Stomach (tissue), 9 donors: Measurements from ENCODE around the gene WDR64. TPM values are rescaled to one million over a fixed set of nuclear protein-coding genes. Genes with fewer than 3 reads are reported as not detected.

ENCODE experiments used
- DNase-seq, 2 donors: peaks; one replicate each; pipeline versions ENCODE4 v3.0.0 to v3.0.0-alpha.2; 2013 to 2019
- H3K27ac ChIP-seq, 5 donors: fragments of 200-600 bp in 4 of 5; sonication (generic) in 4 of 5; one replicate each; pipeline ENCODE4 v1.5.1; 2013 to 2019; ENCODE audit warnings: mild to moderate bottlenecking in 1 of 5, moderate library complexity in 1 of 5
- H3K27me3 ChIP-seq, 3 donors: fragments of 200-600 bp; sonication (generic); one replicate each; pipeline ENCODE4 v1.5.1; 2017 to 2019; ENCODE audit warnings: mixed run types in 1 of 3
- H3K36me3 ChIP-seq, 4 donors: fragments of 200-600 bp; sonication (generic); 1 replicate in 3 of 4; 2 replicates in 1 of 4; pipeline ENCODE4 v1.5.1; 2016 to 2019
- H3K4me1 ChIP-seq, 4 donors: fragments of 200-600 bp; sonication (generic); one replicate each; pipeline ENCODE4 v1.5.1; 2016 to 2019
- H3K4me3 ChIP-seq, 4 donors: fragments of 200-600 bp; sonication (generic) in 3 of 4; one replicate each; pipeline ENCODE4 v1.5.1; 2016 to 2019; ENCODE audit warnings: mild to moderate bottlenecking in 1 of 4
- H3K9me3 ChIP-seq, 4 donors: fragments of 200-600 bp; sonication (generic); one replicate each; pipeline ENCODE4 v1.5.1; 2016 to 2019
- EP300 ChIP-seq: sonication (generic); formaldehyde crosslinking; IDR thresholded peaks from one replicate; pipeline ENCODE4 v1.6.1; 2017; ENCODE audit warnings: antibody characterized with exemption
- POLR2A ChIP-seq, 4 donors: fragments of 450-650 bp; IDR thresholded peaks; one replicate each; pipeline ENCODE4 v1.6.1; 2016; ENCODE audit warnings: antibody characterized with exemption in 4 of 4, control low read depth in 2 of 4, mild to moderate bottlenecking in 1 of 4, moderate library complexity in 1 of 4
- POLR2AphosphoS5 ChIP-seq, 3 donors: sonication (generic); formaldehyde crosslinking; IDR thresholded peaks; one replicate each; pipeline ENCODE4 v1.6.1; 2016; ENCODE audit warnings: antibody characterized with exemption in 3 of 3
- WGBS, 5 donors: extraction: QIAGEN DNeasy Blood & Tissue Kit in 3 of 5; methylation state at CpG; one replicate each; pipeline versions ENCODE4 v1.1.5 to v1.1.7; 2013 to 2018; 5-methylcytosine and 5-hydroxymethylcytosine counted together
- intact Hi-C: fragments of 100-400 bp; cut with DNase I; formaldehyde crosslinking; loops from one replicate; pipeline ENCODE4 v1.15.1; 2023; ENCODE audit warnings: low total_unique reads
- polyA plus RNA-seq, 3 donors: library from polyadenylated mRNA; stranded (reverse); fragments of 200-250 nt; gene quantifications; one replicate each; pipeline ENCODE4 v1.2.3, GENCODE V29; 2013
- total RNA-seq, 5 donors: library from RNA; depleted of rRNA; stranded (reverse); fragments of >200 nt; gene quantifications; one replicate each; pipeline versions ENCODE4 v1.1.0 to v1.2.3, GENCODE V29; 2014 to 2016
- TF ChIP-seq, protein P1 (sequence below), 7 experiments: fragments of 450-650 bp in 4 of 7; fragments of 200-600 bp in 3 of 7; sonication (generic) in 3 of 7; IDR thresholded peaks; one replicate each; pipeline ENCODE4 v1.5.1; 2016 to 2019; ENCODE audit warnings: antibody characterized with exemption in 7 of 7, control low read depth in 2 of 7, mild to moderate bottlenecking in 1 of 7
- donor health status: healthy with polysubstance abuse.
- donor health status: Bipolar disorder and iron deficiency.
- donor health status: healthy.

Gene WDR64
- total and polyA plus RNA-seq, 8 donors: 0.61 TPM; not detected in 7

- no peaks in the 10 kb centered on the region for H3K36me3 ChIP-seq
- no peaks in the 10 kb centered on the region for H3K4me1 ChIP-seq
- 88 to 98% (median 95%) methylated on average over 4 of the region's 4 CpGs for WGBS, 5 donors
- no peak overlapping the region for H3K4me3 ChIP-seq
- TF ChIP-seq POLR2AphosphoS5 (IDR thresholded peaks at IDR 0.05) (no peak), EP300 (no peak), POLR2A (IDR thresholded peaks at IDR 0.05) (no peak)
- TF ChIP-seq, protein P1, sequence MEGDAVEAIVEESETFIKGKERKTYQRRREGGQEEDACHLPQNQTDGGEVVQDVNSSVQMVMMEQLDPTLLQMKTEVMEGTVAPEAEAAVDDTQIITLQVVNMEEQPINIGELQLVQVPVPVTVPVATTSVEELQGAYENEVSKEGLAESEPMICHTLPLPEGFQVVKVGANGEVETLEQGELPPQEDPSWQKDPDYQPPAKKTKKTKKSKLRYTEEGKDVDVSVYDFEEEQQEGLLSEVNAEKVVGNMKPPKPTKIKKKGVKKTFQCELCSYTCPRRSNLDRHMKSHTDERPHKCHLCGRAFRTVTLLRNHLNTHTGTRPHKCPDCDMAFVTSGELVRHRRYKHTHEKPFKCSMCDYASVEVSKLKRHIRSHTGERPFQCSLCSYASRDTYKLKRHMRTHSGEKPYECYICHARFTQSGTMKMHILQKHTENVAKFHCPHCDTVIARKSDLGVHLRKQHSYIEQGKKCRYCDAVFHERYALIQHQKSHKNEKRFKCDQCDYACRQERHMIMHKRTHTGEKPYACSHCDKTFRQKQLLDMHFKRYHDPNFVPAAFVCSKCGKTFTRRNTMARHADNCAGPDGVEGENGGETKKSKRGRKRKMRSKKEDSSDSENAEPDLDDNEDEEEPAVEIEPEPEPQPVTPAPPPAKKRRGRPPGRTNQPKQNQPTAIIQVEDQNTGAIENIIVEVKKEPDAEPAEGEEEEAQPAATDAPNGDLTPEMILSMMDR (IDR thresholded peaks at IDR 0.05): no peak
- H3K9me3 ChIP-seq: no peaks in the 10 kb centered on the region
- H3K27ac ChIP-seq: no peak overlapping the region
- no peak for DNase-seq
- no peaks in the 10 kb centered on the region for H3K27me3 ChIP-seq
- intact Hi-C loops: no loop called here
Measured at GRCh38 chr1:241772932-241773500, 120.9 kb downstream of the WDR64 start.

- DNase-seq: no peak
- Histone ChIP-seq H3K4me1 (no peaks in the 10 kb centered on the region), H3K4me3 (no peak overlapping the region), H3K36me3 (no peaks in the 10 kb centered on the region), H3K27me3 (no peaks in the 10 kb centered on the region), H3K9me3 (no peaks in the 10 kb centered on the region), H3K27ac (no peak overlapping the region)
- 31 to 58% (median 46%) methylated on average over 4 of the region's 4 CpGs for WGBS, 5 donors
- intact Hi-C loops: no loop called here
- TF ChIP-seq POLR2A (IDR thresholded peaks at IDR 0.05): no peak
- TF ChIP-seq POLR2AphosphoS5 (IDR thresholded peaks at IDR 0.05): no peak
- no peak for TF ChIP-seq EP300
- TF ChIP-seq, protein P1 (IDR thresholded peaks at IDR 0.05): no peak
Measured at GRCh38 chr1:241773991-241774390, 121.9 kb downstream of the WDR64 start.

DNA sequence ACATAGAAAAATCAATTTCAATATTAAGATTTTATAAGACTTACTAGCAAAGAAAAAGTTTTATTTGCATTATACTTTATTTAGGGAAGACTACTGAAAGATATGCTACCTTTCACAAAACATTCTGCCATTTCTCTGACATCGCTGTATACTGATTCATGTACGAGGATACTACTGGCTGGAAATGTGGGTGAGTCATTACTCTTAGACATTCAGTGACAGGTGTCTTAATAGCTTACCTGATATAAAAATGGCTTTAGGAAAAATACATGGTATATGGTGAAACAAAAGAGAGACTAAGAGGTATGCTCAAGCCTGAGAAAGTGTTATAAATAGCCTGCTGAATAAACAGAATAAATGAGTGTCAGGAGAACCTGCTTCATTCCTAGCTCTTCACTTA is 122.9 kb downstream of the WDR64 start:
- TF ChIP-seq POLR2A (IDR thresholded peaks at IDR 0.05): no peak
- TF ChIP-seq EP300: no peak
- TF ChIP-seq, protein P1 (IDR thresholded peaks at IDR 0.05): no peak
- TF ChIP-seq POLR2AphosphoS5 (IDR thresholded peaks at IDR 0.05): no peak
- Histone ChIP-seq H3K27me3 (no peaks in the 10 kb centered on the region), H3K36me3 (no peaks in the 10 kb centered on the region), H3K27ac (no peak overlapping the region), H3K4me3 (no peak overlapping the region), H3K4me1 (no peaks in the 10 kb centered on the region), H3K9me3 (no peaks in the 10 kb centered on the region)
- 80 to 95% (median 86%) methylated on average over 2 of the region's 2 CpGs for WGBS, 5 donors
- no peak for DNase-seq
- intact Hi-C loops: no loop called here

- intact Hi-C loops: no loop called here
- no peaks in the 10 kb centered on the region for H3K36me3 ChIP-seq
- no peaks in the 10 kb centered on the region for H3K9me3 ChIP-seq
- H3K27me3 ChIP-seq: no peaks in the 10 kb centered on the region
- H3K4me1 ChIP-seq: no peaks in the 10 kb centered on the region
- no peak for DNase-seq
- H3K4me3 ChIP-seq: no peak overlapping the region
- TF ChIP-seq EP300: no peak
- TF ChIP-seq, protein P1 (IDR thresholded peaks at IDR 0.05): no peak
- TF ChIP-seq POLR2A (IDR thresholded peaks at IDR 0.05): no peak
- no peak for TF ChIP-seq POLR2AphosphoS5 (IDR thresholded peaks at IDR 0.05)
- H3K27ac ChIP-seq: no peak overlapping the region
Measured at GRCh38 chr1:241776911-241777310, 124.8 kb downstream of the WDR64 start.
